Endometrial microvascular endothelial cells (primary cell): ENCODE data around the gene PDPN. TPM values are rescaled to one million over a fixed set of nuclear protein-coding genes. Genes with fewer than 3 reads are reported as not detected.
"Not testable (repeated sequence)": the region's sequence is repeated elsewhere in the genome, so short reads cannot be mapped to it uniquely, and the experiment has no call there.

Experiments used
- in situ Hi-C: cut with HindIII; loops from 2 replicates; pipeline ENCODE4 v1.10.0; 2017; ENCODE audit warnings: low sequenced_read_pairs, low pct_unique_long_range_greater_than_20kb; ENCODE audit errors: inconsistent ontology term
- total RNA-seq: library from RNA; depleted of rRNA; stranded (reverse); fragments of >200 nt; gene quantifications from one replicate; pipeline ENCODE4 v1.2.3, GENCODE V29; 2015; ENCODE audit errors: inconsistent ontology term

The PDPN gene
- total RNA-seq, result not detected

GRCh38 chr1:13583595-13583965 lies at the start of gene PDPN:
PDPN (plus strand) TSS chr1:13583832; CDS start chr1:13584034, 202 bp downstream.
- in situ Hi-C loops, result no loop called here

- in situ Hi-C loops, result no loop called here
Measured at GRCh38 chr1:13535227-13535626, 48.4 kb upstream of the PDPN start.

DNA sequence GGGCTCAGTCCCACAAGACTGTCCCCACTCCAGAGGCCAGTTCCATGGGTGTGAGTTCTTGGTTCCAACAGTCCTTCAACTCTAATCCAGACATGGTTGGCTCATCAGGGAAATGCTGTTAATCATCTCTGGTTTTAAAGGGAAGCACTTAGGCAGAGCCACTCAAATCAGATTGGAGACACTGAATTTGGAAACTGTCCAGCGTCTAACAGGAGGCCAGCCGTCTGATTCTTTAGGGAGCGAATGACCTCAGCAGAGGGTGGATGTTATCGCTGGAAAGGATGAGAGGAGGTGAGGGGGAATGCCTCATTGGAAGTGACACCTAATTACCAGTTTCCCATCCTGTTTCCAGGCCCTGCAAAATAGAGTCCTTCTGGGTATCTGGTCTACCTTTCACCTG lies 47.1 kb upstream of the PDPN start:
- in situ Hi-C loops, result no loop called here

DNA sequence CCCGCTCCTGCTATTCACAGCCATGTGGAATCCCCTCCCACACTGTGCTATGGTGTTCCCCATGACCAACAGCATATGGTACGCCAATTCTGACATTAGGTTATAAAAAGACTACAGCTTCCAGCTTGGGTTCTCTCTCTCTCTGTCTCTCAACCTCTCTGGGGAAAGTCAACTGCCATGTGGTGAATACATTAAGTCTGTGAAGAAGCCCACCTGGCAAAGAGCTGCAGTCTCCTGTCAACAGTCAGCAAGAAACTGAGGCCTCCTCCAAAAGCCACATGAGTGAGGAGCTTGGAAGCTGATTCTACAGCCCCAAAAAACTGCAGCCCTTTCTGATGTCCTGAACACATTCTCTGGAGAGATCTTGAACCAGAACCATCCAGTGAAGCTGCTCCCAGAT lies 44.8 kb upstream of the PDPN start:
- in situ Hi-C loops, result no loop called here

GRCh38 chr1:13539683-13540082 lies 43.9 kb upstream of the PDPN start:
- in situ Hi-C loops, result no loop called here

- in situ Hi-C loops, result no loop called here
Measured at GRCh38 chr1:13540866-13541265, 42.8 kb upstream of the PDPN start.

GRCh38 chr1:13541435-13542215 lies 42.0 kb upstream of the PDPN start:
- in situ Hi-C loops, result no loop called here

DNA sequence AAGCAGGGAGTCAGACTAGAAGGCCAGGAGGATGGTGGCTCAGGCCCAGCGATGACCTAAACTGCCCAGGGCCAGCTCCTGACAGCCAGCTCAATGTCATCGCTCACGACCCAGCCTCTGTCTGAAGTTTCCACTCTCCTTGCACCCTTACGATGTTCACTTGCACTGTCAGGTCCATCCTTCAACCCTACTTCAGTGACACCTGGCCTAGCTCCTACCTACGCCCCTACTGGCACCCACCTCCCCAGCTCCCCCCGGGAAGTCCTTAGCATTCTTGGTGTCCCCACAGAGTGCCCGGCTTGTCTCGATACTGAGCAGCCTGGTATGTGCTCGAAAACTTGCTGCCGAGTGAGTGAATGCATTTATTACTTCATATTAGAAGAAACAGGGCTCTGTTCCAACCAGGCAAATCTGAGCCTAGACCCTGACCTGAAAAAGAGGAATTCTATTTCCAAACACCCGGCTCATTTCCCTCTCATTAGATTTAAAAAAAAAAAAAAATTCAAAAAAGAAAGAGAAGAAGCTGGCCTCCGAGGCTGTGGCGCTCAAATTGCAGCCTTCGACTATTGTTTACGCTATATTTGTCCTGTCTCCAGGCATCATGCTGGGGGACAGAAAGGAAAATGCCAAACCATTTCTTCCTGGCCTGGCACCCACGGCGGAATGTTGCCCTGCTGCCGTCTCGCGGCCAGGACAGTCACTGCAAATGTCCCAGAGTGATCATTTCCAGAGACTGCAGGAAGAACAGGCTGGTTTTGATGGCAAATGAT lies 40.0 kb upstream of the PDPN start:
- in situ Hi-C loops, result no loop called here

GRCh38 chr1:13544221-13544556 lies 39.4 kb upstream of the PDPN start:
- in situ Hi-C loops, result no loop called here

GRCh38 chr1:13546791-13547190 lies 36.8 kb upstream of the PDPN start:
- in situ Hi-C loops, result no loop called here

DNA sequence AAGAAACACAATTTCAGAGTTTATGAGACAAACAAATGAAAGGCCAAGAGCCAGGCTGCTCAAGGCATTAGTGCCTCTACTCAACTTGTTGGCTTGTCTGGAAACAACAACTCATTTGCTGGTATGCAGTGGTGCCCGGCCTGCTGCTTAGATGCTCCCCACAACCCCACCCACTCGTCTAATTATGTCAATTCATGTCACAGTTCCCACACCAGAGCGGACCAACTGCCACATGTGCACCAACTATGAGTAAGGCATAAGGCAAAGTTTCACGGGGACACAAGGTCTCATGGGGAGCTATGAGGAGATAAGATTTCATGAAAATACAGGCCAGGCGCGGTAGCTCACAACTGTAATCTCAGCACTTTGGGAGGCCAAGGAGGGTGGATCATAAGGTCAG lies 35.4 kb upstream of the PDPN start:
- in situ Hi-C loops, result no loop called here

DNA sequence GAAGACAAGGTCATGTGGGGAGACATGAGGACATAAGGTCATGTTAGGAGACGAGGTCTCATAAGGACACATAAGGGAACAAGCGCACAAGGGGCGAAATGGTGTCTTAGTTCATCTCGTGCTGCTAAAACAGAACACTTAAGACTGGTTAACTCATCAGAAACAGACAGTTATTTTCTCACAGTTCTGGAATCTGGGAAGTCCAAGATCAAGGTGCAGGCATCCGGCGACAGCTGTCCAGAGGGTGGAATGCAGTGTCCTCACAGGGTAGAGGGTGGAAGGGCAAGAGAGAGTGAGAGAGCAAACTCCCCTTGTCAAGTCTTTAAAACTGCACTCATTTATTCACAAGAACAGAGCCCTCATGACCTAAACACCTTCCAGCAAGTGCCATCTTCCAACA lies 34.6 kb upstream of the PDPN start:
- in situ Hi-C loops, result no loop called here

DNA sequence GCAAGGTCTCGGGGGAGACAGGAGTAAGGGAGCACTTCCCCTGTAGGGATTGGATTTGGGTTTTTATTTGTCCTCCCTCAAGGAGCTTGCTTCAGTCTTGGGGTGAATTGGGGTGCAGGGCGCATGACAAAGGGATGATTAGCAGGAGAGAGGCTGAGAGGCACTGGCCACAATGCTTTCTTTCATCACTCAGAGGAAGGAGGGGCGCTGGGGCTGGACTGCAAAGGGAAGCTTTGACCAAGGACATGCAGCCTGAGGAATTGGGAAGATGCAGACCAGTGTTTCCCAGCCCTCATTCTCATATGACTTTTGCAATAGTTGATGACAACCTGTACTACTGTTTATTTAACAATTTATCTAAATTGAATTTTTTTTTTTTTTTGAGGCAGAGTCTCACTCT lies 34.1 kb upstream of the PDPN start:
- in situ Hi-C loops, result no loop called here

- in situ Hi-C loops, result no loop called here
Measured at GRCh38 chr1:13550663-13551062, 33.0 kb upstream of the PDPN start.

DNA sequence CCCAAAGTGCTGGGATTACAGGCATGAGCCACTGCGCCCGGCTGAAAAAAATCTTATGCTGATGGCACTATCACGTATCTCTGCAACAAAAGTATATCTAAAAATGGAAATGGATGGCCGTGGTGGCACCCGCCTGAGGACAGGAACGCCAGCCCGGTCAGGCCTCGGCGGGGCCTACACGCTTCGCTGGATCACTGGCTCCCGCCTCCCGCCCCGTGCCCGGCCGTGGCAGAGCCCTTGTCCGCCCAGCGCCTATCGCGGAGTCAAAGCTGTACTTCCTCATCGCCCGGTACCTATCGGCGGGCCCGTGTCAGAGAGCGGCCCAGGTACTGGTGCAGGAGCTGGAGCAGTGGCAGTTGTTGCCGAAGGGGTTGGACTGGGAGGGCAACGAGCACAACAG lies 28.8 kb upstream of the PDPN start:
- in situ Hi-C loops, result no loop called here

DNA sequence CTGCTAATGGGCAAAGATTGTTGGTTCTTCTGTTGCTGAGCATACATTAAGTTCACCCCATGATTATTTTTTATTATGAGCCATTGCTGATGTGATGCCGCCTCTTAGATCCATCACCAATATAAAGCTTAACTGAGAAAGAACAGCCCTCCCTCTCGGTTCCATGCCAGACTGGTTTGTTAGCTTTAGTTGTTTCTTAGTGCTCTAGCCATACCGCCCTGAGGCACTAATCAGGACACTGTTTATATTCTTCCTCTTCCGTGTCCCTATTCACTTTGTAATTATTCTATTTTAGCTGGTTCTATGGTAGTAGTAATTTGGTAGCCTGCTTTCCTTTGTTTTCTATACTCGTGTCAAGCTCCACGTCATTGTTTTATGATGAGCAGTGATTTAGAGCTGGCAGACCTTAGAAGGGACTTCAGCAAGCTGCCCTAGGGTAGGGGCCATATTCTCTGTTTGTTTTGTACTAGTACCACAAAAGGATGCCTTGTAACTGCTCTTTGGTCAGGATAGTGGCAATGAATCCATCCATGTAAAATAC lies 27.3 kb upstream of the PDPN start:
- in situ Hi-C loops, result no loop called here

GRCh38 chr1:13560541-13560940 lies 23.1 kb upstream of the PDPN start:
- in situ Hi-C loops, result no loop called here

- in situ Hi-C loops, result not testable (repeated sequence)
Measured at GRCh38 chr1:13562981-13563380, 20.7 kb upstream of the PDPN start.

DNA sequence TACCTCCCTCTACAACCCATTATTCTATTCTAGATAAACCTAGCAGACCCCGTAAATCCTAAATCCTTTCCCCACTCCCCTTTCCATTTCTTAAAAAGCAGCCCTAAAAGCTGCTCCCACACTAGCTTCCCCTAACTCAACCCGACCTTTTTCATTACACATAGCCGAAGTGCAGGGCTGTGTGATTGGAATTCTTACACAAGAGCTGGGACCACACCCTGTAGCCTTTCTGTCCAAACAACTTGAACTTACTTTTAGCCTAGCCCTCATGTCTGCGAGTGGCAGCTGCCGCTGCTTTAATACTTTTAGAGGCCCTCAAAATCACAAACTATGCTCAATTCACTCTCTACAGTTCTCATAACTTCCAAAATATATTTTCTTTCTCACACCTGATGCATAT lies 19.6 kb upstream of the PDPN start:
- in situ Hi-C loops, result no loop called here

GRCh38 chr1:13570435-13570834 lies 13.2 kb upstream of the PDPN start:
- in situ Hi-C loops, result not testable (repeated sequence)
